Body of pancreas (tissue), 4 donors: ENCODE results near the gene OR51G1. TPM values are rescaled to one million over a fixed set of nuclear protein-coding genes. Genes with fewer than 3 reads are reported as not detected.

Experiments
- ATAC-seq: fragments of 150-250 bp; one replicate; pipeline ENCODE4 v1.9.1; 2016
- DNase-seq, 4 donors: peaks; one replicate each; pipeline ENCODE4 v3.0.0-alpha.2; 2019
- H3K27ac ChIP-seq, 4 donors: fragments of 200-600 bp; sonication (generic); 1 replicate in 3 of 4; 2 replicates in 1 of 4; pipeline versions ENCODE4 v1.5.1 to v1.6.1; 2016 to 2019; ENCODE audit warnings: mild to moderate bottlenecking in 1 of 4, mixed read lengths in 1 of 4, moderate library complexity in 1 of 4
- H3K27me3 ChIP-seq, 2 donors: fragments of 200-600 bp; sonication (generic); one replicate each; pipeline ENCODE4 v1.6.0; 2016; ENCODE audit warnings: mild to moderate bottlenecking in 1 of 2
- H3K36me3 ChIP-seq, 2 donors: fragments of 200-600 bp; sonication (generic); replicated peaks in 1 of 2; 2 replicates each; pipeline ENCODE4 v1.5.1; 2016; ENCODE audit warnings: low read depth in 2 of 2; ENCODE audit not compliant: insufficient read depth in 1 of 2
- H3K4me1 ChIP-seq: fragments of 200-600 bp; sonication (generic); one replicate; pipeline ENCODE4 v1.6.0; 2016
- H3K4me3 ChIP-seq, 2 donors: fragments of 200-600 bp; sonication (generic); 1 replicate in 1 of 2; 2 replicates in 1 of 2; pipeline ENCODE4 v1.5.1; 2016 to 2019
- H3K9me3 ChIP-seq, 3 donors: fragments of 200-600 bp; sonication (generic); 1 replicate in 2 of 3; 2 replicates in 1 of 3; pipeline ENCODE4 v1.5.1; 2016
- CTCF ChIP-seq, 7 experiments: fragments of 450-650 bp in 4 of 7; fragments of 200-600 bp in 3 of 7; sonication (generic) in 3 of 7; IDR thresholded peaks; one replicate each; pipeline ENCODE4 v1.5.1; 2016 to 2019; ENCODE audit warnings: antibody characterized with exemption in 7 of 7
- POLR2A ChIP-seq, 3 donors: fragments of 450-650 bp; IDR thresholded peaks; one replicate each; pipeline ENCODE4 v1.6.1; 2016; ENCODE audit warnings: antibody characterized with exemption in 3 of 3, mild to moderate bottlenecking in 2 of 3
- WGBS, 2 donors: methylation state at CpG; one replicate each; pipeline ENCODE4 v1.1.5; 2017; 5-methylcytosine and 5-hydroxymethylcytosine counted together
- intact Hi-C: fragments of 100-400 bp; cut with DNase I; formaldehyde crosslinking; loops from one replicate; pipeline ENCODE4 v1.15.1; 2023
- total RNA-seq, 2 donors: library from RNA; depleted of rRNA; stranded (reverse); fragments of >200 nt; gene quantifications; one replicate each; pipeline ENCODE4 v1.1.0, GENCODE V29; 2016

OR51G1 gene
- total RNA-seq, 2 donors from 2014 or later: not detected

DNA sequence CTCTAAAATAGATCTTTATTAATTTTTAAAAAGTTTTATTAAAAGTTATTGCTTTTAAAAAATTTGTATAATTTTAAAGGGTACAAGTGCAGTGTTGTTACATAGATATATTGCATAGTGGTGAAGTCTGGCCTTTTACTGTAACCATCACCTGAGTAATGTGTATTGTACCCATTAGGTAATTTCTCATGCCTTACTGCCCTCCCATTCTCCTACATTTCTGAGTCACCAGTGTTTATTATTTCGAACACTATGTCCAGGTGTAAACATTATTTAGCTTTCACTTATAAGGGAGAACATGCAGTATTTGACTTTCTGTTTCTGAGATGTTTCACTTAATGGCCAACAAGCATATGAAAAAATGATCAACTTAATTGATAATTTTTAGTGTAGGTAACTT is 2.3 kb downstream of the OR51G1 start:
- TF ChIP-seq POLR2A (IDR thresholded peaks at IDR 0.05) (no peak), CTCF (IDR thresholded peaks at IDR 0.05) (no peak)
- no peaks in the 10 kb centered on the region for H3K9me3 ChIP-seq
- DNase-seq: no peak
- WGBS, 2 donors: 69 to 71% methylated on average over 1 of the region's 1 CpG
- intact Hi-C loops: no loop called here
- no peaks in the 10 kb centered on the region for H3K4me1 ChIP-seq
- no peaks in the 10 kb centered on the region for H3K27me3 ChIP-seq
- ATAC-seq: no peak
- no peak overlapping the region for H3K27ac ChIP-seq
- H3K36me3 ChIP-seq: no peaks in the 10 kb centered on the region
- H3K4me3 ChIP-seq: no peak overlapping the region

- no peak within 1 kb of the TSS for H3K27ac ChIP-seq
- TF ChIP-seq POLR2A (IDR thresholded peaks at IDR 0.05): no peak
- no peak for TF ChIP-seq CTCF (IDR thresholded peaks at IDR 0.05)
- WGBS, 2 donors: 74 to 82% methylated on average over 4 of the region's 4 CpGs
- ATAC-seq: no peak
- DNase-seq: no peak
- no peaks in the 10 kb centered on the region for H3K36me3 ChIP-seq
- H3K27me3 ChIP-seq: no peaks in the 10 kb centered on the region
- H3K9me3 ChIP-seq: no peaks in the 10 kb centered on the region
- H3K4me1 ChIP-seq: no peaks in the 10 kb centered on the region
- intact Hi-C loops: no loop called here
- H3K4me3 ChIP-seq: no peak within 1 kb of the TSS
Measured at GRCh38 chr11:4919250-4919649, 4.9 kb downstream of the OR51G1 start, which contains the start of gene OR51G2. Gene OR51G2, minus strand, starts transcription at chr11:4919350. Its CDS starts 3,687 bp downstream, at chr11:4915663.

- H3K36me3 ChIP-seq: no peaks in the 10 kb centered on the region
- DNase-seq: no peak
- no peak for ATAC-seq
- H3K9me3 ChIP-seq: no peaks in the 10 kb centered on the region
- no peaks in the 10 kb centered on the region for H3K4me1 ChIP-seq
- H3K27me3 ChIP-seq: no peaks in the 10 kb centered on the region
- H3K27ac ChIP-seq: no peak overlapping the region
- H3K4me3 ChIP-seq: no peak overlapping the region
- no peak for TF ChIP-seq CTCF (IDR thresholded peaks at IDR 0.05)
- TF ChIP-seq POLR2A (IDR thresholded peaks at IDR 0.05): no peak
- intact Hi-C loops: no loop called here
Measured at GRCh38 chr11:4916581-4916980, 7.6 kb downstream of the OR51G1 start.

GRCh38 chr11:4903484-4903883 is 20.7 kb downstream of the OR51G1 start, which contains the start of gene OR51A7:
Gene OR51A7, plus strand, starts transcription at chr11:4903783. Its CDS starts 3,587 bp downstream, at chr11:4907370.
- DNase-seq: no peak
- Histone ChIP-seq H3K27me3 (no peaks in the 10 kb centered on the region), H3K27ac (no peak within 1 kb of the TSS), H3K36me3 (no peaks in the 10 kb centered on the region), H3K4me1 (no peaks in the 10 kb centered on the region), H3K9me3 (no peaks in the 10 kb centered on the region), H3K4me3 (no peak within 1 kb of the TSS)
- TF ChIP-seq CTCF (IDR thresholded peaks at IDR 0.05): no peak
- TF ChIP-seq POLR2A (IDR thresholded peaks at IDR 0.05): no peak
- no peak for ATAC-seq
- intact Hi-C loops: no loop called here

GRCh38 chr11:4891996-4892640 is 32.0 kb downstream of the OR51G1 start:
- no peaks in the 10 kb centered on the region for H3K36me3 ChIP-seq
- no peaks in the 10 kb centered on the region for H3K27me3 ChIP-seq
- H3K27ac ChIP-seq: no peak overlapping the region
- no peak overlapping the region for H3K4me3 ChIP-seq
- H3K4me1 ChIP-seq: no peaks in the 10 kb centered on the region
- ATAC-seq: no peak
- DNase-seq: no peak
- intact Hi-C loops: no loop called here
- H3K9me3 ChIP-seq: peaks cover 0 to 4% (median 0%) of the 10 kb centered on the region in 3 donors
- 77 to 93% methylated on average over 1 of the region's 1 CpG for WGBS, 2 donors
- TF ChIP-seq CTCF (IDR thresholded peaks at IDR 0.05) (no peak), POLR2A (IDR thresholded peaks at IDR 0.05) (no peak)
